OCI-LY3 (cell line): ENCODE measurements around the gene SCARB1.

Experiments used
- H2AFZ ChIP-seq: fragments of 200-600, 300-600 bp; shearing (Covaris generic); 2 replicates; pipeline ENCODE4 v1.6.0; 2014; ENCODE audit warnings: antibody characterized with exemption, low read depth, low read length
- H3K27ac ChIP-seq: fragments of 200-600, 300-600 bp; sonication (generic); 2 replicates; pipeline ENCODE4 v1.5.1; 2014; ENCODE audit warnings: mild to moderate bottlenecking, low read length, moderate library complexity, mixed read lengths
- H3K27me3 ChIP-seq: fragments of 200-600, 300-600 bp; sonication (generic); 2 replicates; pipeline ENCODE4 v1.6.1; 2014; ENCODE audit warnings: low read depth, low read length, mixed read lengths
- H3K36me3 ChIP-seq: fragments of 200-600, 300-600 bp; sonication (generic); replicated peaks from 2 replicates; pipeline ENCODE3; 2014; ENCODE audit warnings: low read depth, low read length, mixed read lengths
- H3K4me1 ChIP-seq: fragments of 300-600, 200-600 bp; sonication (generic); 2 replicates; pipeline ENCODE4 v1.6.1; 2014; ENCODE audit warnings: low read length, mixed read lengths
- H3K4me2 ChIP-seq: fragments of 200-600, 300-600 bp; sonication (generic); 2 replicates; pipeline ENCODE4 v1.6.1; 2014; ENCODE audit warnings: low read length, mixed read lengths
- H3K4me3 ChIP-seq: fragments of 300-600, 200-600 bp; sonication (generic); 2 replicates; pipeline ENCODE4 v1.5.1; 2014; ENCODE audit warnings: antibody characterized with exemption, mild to moderate bottlenecking, low read length, moderate library complexity
- H3K79me2 ChIP-seq: fragments of 300-600, 200-600 bp; shearing (Covaris generic); 2 replicates; pipeline ENCODE4 v1.6.1; 2014; ENCODE audit warnings: mild to moderate bottlenecking, low read length, mixed read lengths
- H3K9ac ChIP-seq: fragments of 300-600, 200-600 bp; shearing (Covaris generic); 2 replicates; pipeline ENCODE4 v1.6.0; 2014; ENCODE audit warnings: mild to moderate bottlenecking, low read length, moderate library complexity
- H3K9me3 ChIP-seq: fragments of 200-600, 300-600 bp; shearing (Covaris generic); 2 replicates; pipeline ENCODE4 v1.6.1; 2014; ENCODE audit warnings: low read length, mixed read lengths; ENCODE audit not compliant: insufficient read depth
- H4K20me1 ChIP-seq: fragments of 200-600, 300-600 bp; sonication (generic); 2 replicates; pipeline ENCODE4 v1.6.1; 2016; ENCODE audit warnings: low read length, mixed read lengths; ENCODE audit not compliant: insufficient read depth
- CTCF ChIP-seq: fragments of 200-600, 300-600 bp; sonication (generic); IDR thresholded peaks from 2 replicates; pipeline ENCODE4 v1.5.1; 2014; ENCODE audit warnings: antibody characterized with exemption, low read length, low read depth
- EZH2phosphoT487 ChIP-seq: fragments of 200-600 bp; shearing (Covaris generic); IDR thresholded peaks from 2 replicates; pipeline ENCODE4 v1.6.1; 2018; ENCODE audit warnings: antibody characterized with exemption, mixed run types, low read depth

The SCARB1 gene

GRCh38 chr12:124831590-124831989 lies 32.1 kb downstream of the SCARB1 start:
- H3K36me3 ChIP-seq: peaks cover 15% of the 10 kb centered on the region
- H3K4me2 ChIP-seq: no peak overlapping the region
- no peak overlapping the region for H3K9ac ChIP-seq
- no peak overlapping the region for H2AFZ ChIP-seq
- TF ChIP-seq CTCF: no peak
- TF ChIP-seq EZH2phosphoT487: no peak
- peaks cover 85% of the 10 kb centered on the region for H3K79me2 ChIP-seq
- peaks cover 29% of the 10 kb centered on the region for H4K20me1 ChIP-seq
- H3K4me1 ChIP-seq: peaks cover 23% of the 10 kb centered on the region
- no peaks in the 10 kb centered on the region for H3K9me3 ChIP-seq
- H3K27ac ChIP-seq: no peak overlapping the region
- no peaks in the 10 kb centered on the region for H3K27me3 ChIP-seq
- no peak overlapping the region for H3K4me3 ChIP-seq

GRCh38 chr12:124830306-124830705 lies 33.4 kb downstream of the SCARB1 start:
- Histone ChIP-seq H3K27me3 (no peaks in the 10 kb centered on the region), H3K9ac (no peak overlapping the region), H3K36me3 (peaks cover 15% of the 10 kb centered on the region), H3K79me2 (peaks cover 82% of the 10 kb centered on the region), H3K4me1 (peaks cover 23% of the 10 kb centered on the region), H3K27ac (no peak overlapping the region), H3K4me3 (no peak overlapping the region), H2AFZ (no peak overlapping the region), H4K20me1 (peaks cover 29% of the 10 kb centered on the region), H3K9me3 (no peaks in the 10 kb centered on the region), H3K4me2 (no peak overlapping the region)
- TF ChIP-seq EZH2phosphoT487: no peak
- no peak for TF ChIP-seq CTCF

- peaks cover 23% of the 10 kb centered on the region for H3K4me1 ChIP-seq
- no peak overlapping the region for H3K4me3 ChIP-seq
- TF ChIP-seq EZH2phosphoT487 (no peak), CTCF (no peak)
- H3K9me3 ChIP-seq: no peaks in the 10 kb centered on the region
- H3K4me2 ChIP-seq: no peak overlapping the region
- no peak overlapping the region for H3K27ac ChIP-seq
- H3K9ac ChIP-seq: no peak overlapping the region
- H3K27me3 ChIP-seq: no peaks in the 10 kb centered on the region
- peaks cover 25% of the 10 kb centered on the region for H4K20me1 ChIP-seq
- peaks cover 15% of the 10 kb centered on the region for H3K36me3 ChIP-seq
- H2AFZ ChIP-seq: no peak overlapping the region
- H3K79me2 ChIP-seq: peaks cover 77% of the 10 kb centered on the region
Observed at GRCh38 chr12:124829708-124830304, 33.9 kb downstream of the SCARB1 start.

- Histone ChIP-seq H3K4me2 (peak overlapping the region; percentile 75), H3K4me1 (peaks cover 23% of the 10 kb centered on the region), H2AFZ (no peak overlapping the region), H3K27me3 (no peaks in the 10 kb centered on the region), H3K79me2 (peaks cover 77% of the 10 kb centered on the region), H3K4me3 (peak overlapping the region; percentile 25; the same call in 1 of the 2 replicates), H3K9me3 (no peaks in the 10 kb centered on the region), H3K9ac (peak overlapping the region; percentile 36; the same call in 1 of the 2 replicates), H3K36me3 (peaks cover 15% of the 10 kb centered on the region), H4K20me1 (peaks cover 19% of the 10 kb centered on the region), H3K27ac (peak overlapping the region; percentile 55)
- no peak for TF ChIP-seq EZH2phosphoT487
- TF ChIP-seq CTCF: no peak
Observed at GRCh38 chr12:124829008-124829707, 34.5 kb downstream of the SCARB1 start.
